Measurements from ENCODE around the gene PPM1M.

The PPM1M gene

DNA sequence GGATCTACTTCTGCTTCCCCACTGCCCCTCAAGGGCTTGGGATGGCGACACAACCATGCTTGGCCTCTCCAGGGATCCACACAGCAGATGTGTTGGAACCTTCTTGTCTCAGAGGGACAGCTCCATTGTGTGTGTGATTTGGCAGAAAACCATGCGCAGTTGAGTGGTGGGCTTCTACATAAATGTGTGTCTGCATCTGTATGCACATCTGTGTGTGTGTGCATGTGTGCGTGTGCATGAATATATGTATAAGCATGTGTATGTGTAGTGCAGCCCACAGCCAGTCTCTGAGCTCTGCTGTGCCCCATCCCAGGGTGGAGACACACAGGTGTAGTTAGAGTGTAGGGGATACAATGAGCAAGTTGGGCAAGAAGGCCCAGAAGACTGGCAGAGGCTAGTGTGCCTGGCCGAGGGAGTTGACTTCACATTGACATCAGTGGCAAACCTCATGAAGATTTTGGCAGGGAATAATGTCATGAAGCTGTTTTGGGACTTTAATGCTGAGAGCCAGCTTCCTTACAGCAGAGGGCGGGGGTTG lies 50.2 kb downstream of the PPM1M start:
- no peak for DNase-seq (ENCODE audit: low read depth)

GRCh38 chr3:52297242-52298148 lies 51.9 kb downstream of the PPM1M start:
- no peak for DNase-seq (ENCODE audit: low read depth)

DNA sequence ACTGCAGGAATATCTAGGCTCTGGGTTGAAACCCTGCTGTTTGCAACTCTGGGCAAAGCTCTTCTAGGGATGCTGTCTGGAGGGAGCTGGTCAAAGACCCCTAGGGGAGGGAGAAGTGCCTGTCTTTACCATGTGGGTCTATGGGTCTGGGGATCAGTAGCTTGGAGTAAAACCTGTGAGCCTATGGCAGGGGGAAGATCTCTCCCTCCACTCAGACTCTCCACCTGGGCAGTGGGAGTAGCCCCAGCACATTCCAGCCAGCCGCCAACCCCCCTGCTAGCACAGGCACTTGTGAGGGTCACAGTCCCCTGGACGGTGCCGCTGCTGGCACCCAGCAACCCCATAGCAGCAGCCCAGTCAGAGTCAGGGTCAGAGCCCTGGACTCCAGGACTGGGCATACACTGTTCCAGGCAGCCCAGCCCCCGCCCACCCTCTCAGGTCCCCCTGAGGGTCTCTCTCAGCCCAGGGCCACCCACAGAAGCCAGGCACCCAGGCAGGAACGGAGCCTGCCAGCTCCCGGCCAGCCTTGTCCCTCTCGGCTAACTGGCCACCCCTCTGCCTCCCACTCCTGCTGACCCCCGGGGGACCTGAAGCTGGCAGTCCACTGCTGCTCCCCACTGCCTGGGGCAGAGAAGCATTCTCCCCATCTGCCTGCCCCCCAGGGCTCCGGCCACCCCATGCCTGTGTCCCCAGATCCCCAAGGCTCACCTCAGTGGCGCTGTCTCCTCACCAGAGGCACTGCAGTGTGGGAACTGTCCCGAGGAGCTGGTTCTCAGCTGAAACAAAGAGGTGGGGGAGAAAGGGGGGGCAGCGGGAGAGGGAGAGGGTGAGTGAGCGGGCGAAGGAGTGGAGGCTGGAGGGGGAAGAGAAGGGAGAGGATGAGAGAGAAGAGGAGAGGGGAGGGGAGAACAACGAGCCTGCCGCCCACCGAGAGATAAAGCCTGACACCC lies 52.9 kb downstream of the PPM1M start:
- no peak for DNase-seq (ENCODE audit: low read depth)

DNA sequence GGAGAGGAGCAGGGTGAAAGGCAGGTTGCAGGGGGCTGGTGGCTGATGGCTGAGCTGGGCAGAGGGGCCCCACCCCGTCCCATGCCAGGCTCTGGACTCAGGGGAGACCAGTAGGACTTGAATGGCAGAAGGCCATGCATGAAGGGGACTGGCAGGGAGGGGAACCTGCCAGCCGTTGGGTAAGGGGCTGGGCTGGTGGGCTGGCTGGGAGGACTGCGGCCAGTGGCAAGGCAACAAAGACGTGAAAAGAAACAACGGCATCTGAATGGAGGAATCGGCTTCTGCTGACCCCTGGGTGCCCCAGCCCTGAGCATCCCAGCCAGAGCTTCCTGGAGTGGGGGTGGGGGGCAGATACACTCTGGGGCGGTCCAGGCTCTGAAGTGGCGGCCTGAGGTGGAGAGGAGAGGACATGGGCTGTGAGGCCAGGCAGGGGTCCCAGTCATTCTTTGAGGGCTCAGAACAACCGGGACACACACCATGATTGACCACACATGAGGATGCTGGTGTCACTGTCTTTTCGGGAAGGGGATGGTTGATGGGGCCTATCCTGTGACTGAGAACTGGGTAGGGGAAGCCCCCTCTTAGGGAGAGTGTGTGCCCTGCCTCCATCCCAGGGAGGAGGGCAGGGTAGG lies 53.8 kb downstream of the PPM1M start:
- no peak for DNase-seq (ENCODE audit: low read depth)

Data from activated T-helper 1 cell treated with Interleukin-2 at 50 U/mL for 16 hours (primary cell).